ENCODE data around the gene DIS3L2.

GRCh38 chr2:232218778-232219495 is 257.4 kb downstream of the DIS3L2 start:
- TF ChIP-seq EZH2 (IDR thresholded peaks at IDR 0.05): no peak
- TF ChIP-seq POLR2AphosphoS5 (IDR thresholded peaks at IDR 0.05; ENCODE audit: borderline replicate concordance, low read depth, low read length): no peak
